Right lobe of liver (tissue), 4 donors: Measurements from ENCODE around the gene PRKN.

Source experiments
- POLR2A ChIP-seq: fragments of 450-650 bp; IDR thresholded peaks from one replicate; pipeline ENCODE4 v1.6.1; 2017; ENCODE audit warnings: antibody characterized with exemption, mild to moderate bottlenecking
- TF ChIP-seq, protein P1 (sequence below), 4 donors: fragments of 200-600 bp in 3 of 4; fragments of 450-650 bp in 1 of 4; IDR thresholded peaks; one replicate each; pipeline versions ENCODE4 v1.5.1 to v1.8.0; 2016 to 2022; ENCODE audit warnings: antibody characterized with exemption in 4 of 4, mild to moderate bottlenecking in 2 of 4
- donor health status: DM: no; HTN: no; CAD: no.
- donor health status: DM: no; HTN: no; CAD: no.
- donor health status: DM: no; HTN: yes; CAD: no.

- TF ChIP-seq, protein P1, sequence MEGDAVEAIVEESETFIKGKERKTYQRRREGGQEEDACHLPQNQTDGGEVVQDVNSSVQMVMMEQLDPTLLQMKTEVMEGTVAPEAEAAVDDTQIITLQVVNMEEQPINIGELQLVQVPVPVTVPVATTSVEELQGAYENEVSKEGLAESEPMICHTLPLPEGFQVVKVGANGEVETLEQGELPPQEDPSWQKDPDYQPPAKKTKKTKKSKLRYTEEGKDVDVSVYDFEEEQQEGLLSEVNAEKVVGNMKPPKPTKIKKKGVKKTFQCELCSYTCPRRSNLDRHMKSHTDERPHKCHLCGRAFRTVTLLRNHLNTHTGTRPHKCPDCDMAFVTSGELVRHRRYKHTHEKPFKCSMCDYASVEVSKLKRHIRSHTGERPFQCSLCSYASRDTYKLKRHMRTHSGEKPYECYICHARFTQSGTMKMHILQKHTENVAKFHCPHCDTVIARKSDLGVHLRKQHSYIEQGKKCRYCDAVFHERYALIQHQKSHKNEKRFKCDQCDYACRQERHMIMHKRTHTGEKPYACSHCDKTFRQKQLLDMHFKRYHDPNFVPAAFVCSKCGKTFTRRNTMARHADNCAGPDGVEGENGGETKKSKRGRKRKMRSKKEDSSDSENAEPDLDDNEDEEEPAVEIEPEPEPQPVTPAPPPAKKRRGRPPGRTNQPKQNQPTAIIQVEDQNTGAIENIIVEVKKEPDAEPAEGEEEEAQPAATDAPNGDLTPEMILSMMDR (IDR thresholded peaks at IDR 0.05): no peak
- no peak for TF ChIP-seq POLR2A
Measured at GRCh38 chr6:161489626-161490306, 1237.8 kb downstream of the PRKN start.
